HG03342 (cell line): Measurements from ENCODE around the gene C1orf141.
"Not testable (repeated sequence)": the region's sequence is repeated elsewhere in the genome, so short reads cannot be mapped to it uniquely, and the experiment has no call there.

ENCODE experiments used
- ATAC-seq: cut with Tn5 transposase; IDR thresholded peaks from one replicate; pipeline ENCODE4 v1.9.1; 2021; ENCODE audit warnings: mild to moderate bottlenecking, moderate library complexity; ENCODE audit not compliant: unreplicated experiment

Gene C1orf141

DNA sequence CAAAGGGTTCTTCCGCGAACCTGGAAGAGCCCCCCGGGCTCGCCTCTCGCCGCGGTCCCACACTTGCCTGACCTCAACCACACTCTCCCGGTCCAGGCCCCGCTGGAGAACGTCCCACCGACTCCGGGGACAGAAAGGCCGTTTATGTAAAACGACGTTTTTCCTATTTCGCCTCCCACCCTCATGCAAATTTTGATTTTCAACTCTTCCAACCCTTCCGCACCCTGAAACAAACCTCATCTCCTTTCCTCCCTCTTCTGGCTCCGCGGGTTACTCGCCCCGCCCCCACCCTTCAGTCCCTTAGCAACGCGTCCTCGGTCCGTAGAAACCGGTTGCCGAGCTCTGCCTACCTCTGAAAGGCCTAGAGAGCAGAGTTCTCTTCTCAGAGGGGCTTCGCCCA is at the start of gene C1orf141:
TSS of gene C1orf141 (minus strand) at position 276 of the 400 bp plus-strand sequence. CDS start 7,730 bp downstream, outside the sequence.
- ATAC-seq = no peak

DNA sequence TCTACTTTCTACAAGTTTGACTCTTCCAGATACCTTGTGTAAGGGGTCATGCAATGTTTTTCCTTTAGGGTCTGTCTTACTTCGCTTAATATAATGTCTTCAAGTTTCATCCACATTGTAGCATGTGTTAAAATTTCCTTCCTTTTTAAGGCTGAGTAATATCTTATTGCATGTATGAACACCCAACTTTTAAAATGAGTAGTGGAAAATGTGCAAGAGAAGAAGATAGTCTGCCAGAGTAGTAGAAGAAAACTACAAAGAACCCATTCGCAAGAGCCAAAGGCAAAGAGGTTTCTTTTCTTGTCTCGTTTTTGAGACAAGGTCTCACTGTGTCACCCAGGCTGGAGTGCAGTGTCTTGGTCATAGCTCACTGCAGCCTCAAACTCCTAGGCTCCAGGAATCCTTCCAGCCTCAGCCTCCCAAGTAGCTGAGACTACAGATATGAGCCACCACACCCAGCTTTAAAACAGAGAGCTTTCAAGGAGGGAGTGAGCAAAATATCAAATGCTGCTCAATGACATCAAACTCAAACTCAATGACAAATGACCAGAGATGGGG is 40.8 kb upstream of the C1orf141 start:
- ATAC-seq = no peak

DNA sequence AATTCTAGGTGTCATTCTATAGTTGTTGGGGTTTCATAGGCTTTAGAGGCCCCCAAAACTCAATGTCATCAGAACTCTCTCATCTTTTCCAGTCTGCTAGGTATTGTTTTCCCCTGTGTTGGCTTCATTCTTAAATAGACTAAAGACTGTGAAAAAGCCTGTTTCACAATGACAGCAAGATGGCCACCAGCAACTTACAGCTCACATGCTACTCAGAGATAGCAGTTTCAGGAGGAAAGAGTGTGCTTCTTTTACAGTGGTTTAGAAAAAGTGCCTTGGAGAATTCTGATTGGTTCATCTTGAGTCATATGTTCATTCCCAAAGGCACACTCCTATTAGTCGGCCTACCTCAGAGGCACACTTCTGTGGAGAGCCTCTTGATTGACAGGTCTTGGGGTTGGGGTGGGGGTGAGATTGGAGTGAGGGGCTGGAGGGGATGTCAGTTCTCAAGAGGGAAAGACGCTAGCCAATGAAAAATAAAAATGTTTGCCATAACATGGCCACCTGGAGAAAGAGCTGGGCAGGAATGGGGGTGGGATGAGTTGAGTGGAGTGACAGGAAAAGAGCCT is 40.0 kb upstream of the C1orf141 start:
- ATAC-seq = no peak

DNA sequence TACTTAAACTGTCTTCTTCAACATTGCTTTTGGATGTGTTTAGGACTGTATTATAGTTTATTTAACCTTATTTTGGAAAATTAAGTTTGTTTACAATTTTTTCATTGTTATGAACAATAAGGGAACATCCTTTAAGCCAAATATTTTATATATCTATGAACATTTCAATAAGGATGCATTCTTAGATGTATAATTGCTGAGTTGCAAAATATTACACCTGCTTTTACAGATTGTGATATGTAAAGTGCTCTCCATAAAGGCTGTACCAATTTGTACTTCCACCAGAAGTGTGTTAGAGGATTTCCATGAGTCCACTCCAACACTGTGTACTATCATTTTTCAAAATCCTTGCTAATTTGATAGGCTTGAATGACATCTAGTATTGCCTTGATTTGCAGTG is 39.2 kb upstream of the C1orf141 start:
- no peak for ATAC-seq

DNA sequence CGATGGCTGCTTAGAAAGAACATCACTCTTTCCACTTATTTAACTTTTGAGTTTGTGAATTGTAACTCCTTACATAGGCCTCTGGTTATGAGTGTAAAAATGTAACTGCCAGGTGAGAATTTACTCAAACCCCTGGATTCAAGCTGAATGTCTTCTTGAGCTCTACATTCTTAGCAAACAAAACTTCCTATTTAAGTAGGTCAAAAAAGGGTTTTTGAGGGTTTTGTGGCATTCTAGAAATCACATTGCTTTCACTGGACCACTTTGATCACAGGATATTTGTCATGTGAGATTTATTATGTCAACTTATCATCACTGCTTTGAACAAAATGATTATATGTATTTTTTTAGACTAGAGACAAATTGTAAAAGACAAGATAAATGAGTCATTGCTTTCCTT is 37.2 kb upstream of the C1orf141 start:
- no peak for ATAC-seq

DNA sequence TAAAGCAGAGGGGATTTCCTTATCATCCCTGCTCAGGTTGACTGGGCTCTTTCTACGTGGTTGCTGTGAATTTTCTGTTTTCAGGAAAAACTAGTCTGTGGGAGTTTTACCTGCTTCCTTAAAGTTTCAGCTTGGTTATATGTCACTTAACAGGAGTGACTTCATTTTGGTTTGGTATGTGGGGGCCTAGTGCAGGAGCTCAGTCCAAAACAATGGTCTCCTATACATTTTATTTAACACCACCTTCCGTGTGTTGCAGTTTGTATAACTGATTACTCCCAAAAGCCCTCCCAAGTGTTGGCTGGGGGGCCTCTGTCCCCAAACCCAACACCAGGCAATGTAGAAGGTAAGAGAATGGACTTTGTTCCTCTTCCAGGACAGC is 36.8 kb upstream of the C1orf141 start:
- ATAC-seq = no peak

DNA sequence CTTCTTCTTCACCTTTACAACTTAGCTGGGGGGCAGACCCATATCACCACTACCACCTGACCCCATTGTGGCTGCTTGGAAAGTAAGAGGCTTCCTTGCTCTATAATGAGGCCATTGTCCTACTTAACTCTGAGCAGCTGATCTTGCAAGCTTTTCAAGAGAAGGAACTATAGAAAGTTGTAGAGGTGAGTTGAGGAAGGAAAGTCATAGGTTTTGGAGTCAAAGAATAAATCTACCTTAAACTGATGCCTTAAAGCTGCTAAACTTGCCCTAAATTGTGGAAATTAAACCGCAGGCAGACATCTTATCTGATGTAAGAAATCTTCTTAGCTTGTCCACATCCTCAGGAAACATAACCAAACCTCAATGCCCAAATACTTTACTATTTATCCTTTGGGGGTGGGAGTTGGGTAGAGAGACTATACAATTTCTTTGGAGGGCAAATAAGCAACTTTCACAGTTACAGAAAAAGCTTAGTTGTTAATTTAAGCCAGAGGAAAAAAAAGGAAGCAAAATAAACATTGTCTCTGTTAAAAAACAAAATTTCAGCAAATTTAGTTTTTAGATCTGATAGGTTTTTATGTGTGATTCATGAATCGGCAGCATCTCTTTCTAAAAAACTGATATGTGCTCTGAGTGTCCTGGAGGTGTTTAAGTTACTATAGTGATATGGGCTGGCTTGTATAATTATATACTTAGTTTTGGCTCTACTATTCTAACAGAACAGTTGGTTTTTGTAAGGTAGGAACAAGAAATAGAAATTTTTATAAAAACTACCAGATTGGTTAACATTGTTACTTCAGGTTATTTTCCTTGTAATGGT is 36.2 kb upstream of the C1orf141 start:
- no peak for ATAC-seq

DNA sequence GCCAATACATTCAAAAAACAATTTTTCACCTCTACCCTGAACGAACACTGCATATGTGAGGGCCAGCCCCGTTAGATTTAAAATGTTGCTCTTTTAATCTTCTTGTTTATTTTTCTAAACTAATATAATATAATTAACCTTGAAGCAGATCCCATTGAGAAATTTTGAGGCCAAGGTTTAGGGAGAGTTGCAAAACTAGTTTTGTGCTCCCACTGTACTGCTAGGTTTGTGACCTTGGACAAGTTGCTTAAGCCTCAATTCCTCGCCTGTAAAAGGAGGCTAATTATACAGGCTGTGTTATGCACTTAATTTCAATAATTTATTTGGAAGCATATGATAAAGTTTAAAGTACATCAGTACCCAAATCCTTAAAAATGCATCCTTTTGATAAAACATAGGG is 35.2 kb upstream of the C1orf141 start:
- ATAC-seq = no peak

DNA sequence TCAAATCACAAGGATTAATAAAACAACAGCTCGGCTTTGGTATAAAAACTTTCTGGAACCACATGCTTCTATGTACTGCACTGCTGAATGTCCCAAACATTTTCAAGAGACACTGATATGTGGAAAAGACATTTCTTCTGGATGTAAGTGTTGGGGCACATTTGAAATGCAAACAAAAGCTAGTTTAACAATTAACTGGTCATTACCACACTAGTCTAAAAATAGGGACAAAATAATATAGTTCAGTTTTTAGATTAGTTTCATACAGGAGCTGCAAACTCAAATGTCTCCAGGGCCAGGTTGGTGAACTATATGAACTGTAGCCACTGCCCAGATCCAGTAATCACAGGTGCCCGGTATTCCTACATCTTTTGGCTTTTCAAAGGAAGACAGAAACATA is 34.7 kb upstream of the C1orf141 start:
- ATAC-seq = no peak

DNA sequence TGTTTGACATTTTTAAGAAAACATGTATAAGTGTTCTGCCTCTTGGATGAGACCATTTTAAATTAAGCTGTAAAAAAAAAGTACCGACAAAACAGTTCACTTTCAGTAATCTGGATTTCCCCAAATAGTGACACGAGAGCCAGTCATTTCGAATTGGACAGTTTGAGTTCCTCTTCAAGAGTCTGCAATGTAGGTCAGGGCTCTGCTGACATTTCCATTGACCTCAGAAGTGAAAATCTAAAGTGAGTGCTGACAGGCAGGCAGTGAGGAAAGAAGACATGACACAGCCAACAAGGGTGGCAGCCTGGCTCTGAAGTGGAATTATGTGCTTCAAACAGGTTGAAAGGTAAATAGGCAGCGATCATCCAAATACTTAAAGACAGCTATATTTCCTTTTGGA is 31.4 kb upstream of the C1orf141 start, which contains the start of gene IL23R:
TSS of gene IL23R (plus strand) at position 259 of the 400 bp plus-strand sequence. CDS start 1,667 bp downstream, outside the sequence.
- ATAC-seq = peak; percentile 86

DNA sequence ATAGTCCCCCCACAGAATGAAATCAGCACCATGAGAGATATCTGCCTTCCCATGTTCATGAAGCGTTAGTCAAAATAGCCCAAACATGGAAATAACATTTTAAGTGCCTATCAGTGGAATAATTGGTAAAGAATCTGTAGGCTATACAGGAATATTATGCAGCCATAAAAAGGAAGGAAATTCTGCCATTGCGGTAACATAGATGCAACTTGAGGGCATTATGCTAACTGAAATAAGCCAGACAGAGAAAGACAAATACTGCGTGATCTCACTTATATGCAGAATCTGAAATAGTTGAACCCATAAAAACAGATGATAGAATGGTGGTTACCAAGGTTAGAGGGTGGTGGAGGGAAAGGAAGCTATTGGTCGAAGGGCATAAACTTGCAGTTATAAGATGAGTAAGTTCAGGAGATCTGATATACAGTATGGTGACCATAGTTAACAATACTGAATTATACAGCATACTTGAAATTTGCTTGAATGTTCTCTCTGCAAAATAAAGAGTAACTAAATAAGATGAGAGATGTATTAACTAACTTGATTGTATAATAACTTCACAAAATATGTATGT is 30.8 kb upstream of the C1orf141 start:
- no peak for ATAC-seq

DNA sequence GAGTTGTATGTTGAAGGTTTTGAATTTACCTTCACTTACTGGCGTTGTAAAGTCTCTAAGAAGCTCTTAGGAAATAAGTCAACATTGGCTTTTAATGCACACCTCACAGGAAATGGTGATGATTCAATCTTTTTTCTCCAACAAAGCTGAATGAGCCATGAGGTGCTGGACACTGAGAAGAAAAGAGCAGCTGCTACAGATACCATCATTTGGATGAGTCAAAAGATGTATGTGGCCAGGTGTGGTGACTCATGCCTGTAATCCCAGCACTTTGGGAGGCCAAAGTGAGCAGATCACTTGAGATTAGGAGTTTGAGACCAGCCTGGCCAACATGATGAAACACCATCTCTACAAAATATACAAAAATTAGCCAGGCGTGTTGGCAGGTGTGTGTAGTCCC is 28.2 kb upstream of the C1orf141 start:
- peak; percentile 50 for ATAC-seq

DNA sequence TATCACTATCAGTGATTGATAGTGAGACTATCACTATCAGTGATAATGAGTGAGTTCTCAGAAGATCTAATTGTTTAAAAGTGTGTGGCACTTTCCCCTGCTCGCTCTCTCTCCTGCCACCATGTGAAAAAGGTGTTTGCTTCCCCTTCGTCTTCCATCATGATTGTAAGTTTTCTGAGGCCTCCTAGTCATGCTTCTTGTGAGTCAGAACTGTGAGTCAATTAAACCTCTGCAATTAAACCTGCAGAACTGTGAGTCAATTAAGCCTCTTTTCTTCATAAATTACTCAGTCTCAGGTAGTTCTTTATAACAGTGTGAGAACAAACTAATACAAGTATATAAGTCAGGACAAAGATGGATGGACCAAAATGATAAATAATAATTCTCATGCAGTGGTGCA is 24.5 kb upstream of the C1orf141 start:
- ATAC-seq = no peak

DNA sequence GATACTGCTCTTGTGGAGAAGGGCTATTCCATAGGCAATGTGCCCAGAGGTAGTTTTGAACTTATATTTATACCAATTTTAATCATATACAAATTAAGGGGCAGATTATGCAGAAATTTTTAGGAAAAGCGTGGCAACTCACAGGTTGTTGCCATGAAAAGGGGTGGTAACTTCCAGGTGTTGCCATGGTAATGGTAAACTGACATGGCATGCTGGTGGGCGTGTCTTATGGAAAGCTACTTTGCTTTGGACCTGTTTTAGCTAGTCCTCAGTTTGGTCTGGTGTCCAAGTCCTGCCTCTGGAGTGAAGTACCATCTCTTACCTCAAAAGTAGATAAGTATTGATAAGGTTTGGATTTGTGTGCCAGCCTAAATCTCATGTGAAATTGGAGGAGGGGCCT is 23.6 kb upstream of the C1orf141 start:
- no peak for ATAC-seq

DNA sequence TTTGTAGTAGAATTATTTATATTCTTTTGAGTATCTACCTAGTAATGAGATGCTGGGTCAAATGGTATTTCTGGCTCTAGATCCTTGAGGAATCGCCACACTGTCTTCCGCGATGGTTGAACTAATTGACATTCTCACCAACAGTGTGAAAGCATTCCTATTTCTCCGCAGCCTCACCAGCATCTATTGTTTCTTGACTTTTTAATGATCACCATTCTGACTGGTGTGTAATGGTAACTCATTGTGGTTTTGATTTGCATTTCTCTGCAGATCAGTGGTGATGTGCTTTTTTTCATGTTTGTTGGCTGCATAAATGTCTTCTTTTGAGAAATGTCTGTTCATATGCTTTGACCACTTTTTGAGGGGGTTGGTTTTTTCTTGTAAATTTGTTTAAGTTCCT is 16.2 kb upstream of the C1orf141 start:
- ATAC-seq = no peak

DNA sequence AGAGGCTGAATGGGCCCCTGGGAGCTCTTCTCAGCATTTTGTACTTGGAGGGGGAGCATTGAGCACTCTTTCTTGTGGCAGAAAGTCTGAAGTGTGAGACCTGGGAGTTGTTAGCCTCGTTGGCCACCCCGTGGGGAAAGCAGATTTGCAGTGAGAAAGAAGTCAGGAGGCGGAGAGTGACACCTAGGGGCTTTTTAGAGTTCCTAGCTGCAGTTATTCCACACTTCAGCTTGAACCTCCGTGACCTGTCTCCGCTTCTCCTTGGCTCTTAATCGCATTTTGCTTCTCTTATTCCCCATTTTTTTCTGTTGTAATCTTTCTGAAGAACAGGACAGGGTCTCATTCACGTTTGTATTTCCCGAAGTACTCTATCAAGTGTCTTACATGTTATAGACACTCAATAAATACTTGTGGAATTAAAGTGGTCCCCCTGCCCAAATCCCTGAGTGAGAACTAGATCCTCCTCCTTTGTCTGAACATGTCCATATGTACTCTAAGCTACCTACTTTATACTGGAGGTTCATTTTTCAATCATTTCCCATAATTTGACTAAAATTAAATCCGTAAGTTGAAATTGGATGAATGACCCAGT is 14.5 kb upstream of the C1orf141 start:
- ATAC-seq = peak; percentile 94

DNA sequence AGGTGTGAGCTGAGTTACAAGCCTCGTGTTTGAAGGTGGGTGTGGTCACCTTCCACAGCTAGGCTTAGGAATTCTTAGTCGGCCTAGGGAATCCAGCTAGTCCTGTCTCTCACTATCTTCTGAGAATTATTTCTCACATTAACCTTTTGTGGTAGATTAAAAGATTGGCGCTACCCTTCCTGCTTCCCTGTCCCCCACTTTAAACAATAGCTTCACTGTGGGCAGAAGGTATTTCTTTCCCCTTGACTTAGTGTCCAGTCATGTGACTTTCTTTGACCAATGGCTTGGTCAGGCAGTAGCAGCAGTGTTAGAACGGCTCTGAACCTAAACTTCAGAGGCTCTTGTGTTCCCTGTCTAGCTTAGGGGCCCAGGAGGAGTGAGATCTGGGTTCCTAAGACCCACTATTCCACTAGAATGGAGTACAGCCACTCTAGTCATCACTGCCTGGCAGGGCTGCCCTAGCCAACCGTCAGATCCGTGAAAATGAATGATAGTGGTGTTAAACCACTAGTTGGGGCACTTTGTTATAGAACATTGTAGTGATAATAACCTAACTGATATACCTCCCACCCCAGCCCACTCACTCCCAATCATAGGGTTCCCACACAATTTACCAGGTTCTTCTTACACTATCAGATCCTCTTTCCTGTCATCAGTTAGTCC is 13.9 kb upstream of the C1orf141 start:
- peak; percentile 9 for ATAC-seq

DNA sequence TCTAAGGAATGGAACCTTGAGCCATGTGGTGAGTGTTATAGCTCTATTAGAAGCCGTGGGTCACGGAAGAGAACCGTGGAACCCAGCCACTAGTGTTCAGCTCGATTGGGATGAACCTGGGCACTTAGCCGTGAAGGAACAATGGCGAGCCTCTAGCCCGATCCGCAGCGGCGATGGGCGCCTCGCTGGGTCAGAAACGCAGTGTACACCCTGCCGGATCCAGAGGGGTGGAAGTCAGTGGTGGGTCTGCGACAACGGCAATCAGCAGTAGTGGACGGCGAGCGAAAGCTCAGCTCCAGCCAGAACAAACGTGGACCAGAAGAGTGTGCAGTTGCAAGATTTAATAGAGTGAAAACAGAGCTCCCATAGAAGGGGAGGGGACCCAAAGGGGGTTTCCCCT is 13.2 kb upstream of the C1orf141 start:
- not testable (repeated sequence) for ATAC-seq

DNA sequence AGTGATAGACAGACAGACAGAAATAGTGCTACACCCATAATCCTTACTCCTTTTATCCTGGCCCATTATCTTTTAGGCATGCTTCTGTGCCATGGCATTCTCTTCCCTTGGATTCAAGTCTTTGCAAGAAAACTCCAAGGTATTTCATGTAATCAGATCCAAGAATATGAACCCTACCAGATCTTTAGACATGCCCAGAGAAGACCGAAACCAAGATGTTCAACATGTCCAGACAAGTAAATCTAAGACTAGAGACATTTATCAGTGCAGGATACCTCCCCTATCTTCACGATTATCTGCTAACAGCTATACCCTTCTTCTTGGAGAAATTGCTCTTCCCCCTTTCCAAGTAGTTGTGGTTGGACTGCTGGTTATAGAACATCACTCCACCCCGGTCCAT is 11.8 kb upstream of the C1orf141 start:
- no peak for ATAC-seq

DNA sequence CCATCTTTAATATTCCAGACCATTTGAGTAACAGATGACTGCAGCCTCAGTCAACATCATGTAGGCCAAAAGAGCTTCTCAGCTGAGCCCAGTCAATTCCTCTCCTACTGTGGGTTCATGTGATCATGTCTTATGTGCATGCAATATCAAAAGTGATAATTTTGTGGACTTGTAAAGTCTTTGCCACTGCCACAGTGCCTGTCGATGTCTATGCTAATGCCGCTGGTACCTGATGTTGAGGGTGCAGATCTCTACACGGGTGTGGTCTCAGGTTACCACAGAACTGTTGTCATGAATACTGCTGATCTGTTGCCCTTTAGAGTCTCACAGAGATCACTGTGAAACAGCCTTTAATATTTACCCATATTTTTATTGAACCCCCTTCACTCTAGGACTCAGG is 11.3 kb upstream of the C1orf141 start:
- no peak for ATAC-seq

DNA sequence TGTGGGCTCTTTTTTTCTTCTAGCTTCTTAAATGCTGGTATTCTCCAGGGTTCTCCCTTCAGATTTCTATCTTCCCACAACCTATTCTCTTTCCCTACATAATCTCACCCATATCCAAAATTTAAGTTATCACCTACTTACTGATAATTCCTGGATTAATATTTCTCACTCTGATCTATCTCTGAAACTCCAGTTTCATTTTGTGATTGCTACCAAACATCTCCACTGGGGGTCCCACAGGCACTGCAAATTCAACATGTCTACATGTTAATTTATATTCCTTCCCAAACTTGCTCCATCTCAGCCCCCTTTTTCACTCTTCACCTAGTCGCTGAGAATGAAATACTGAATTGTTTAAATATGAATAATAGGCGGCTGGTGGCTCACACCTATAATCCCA is 9.9 kb upstream of the C1orf141 start:
- ATAC-seq = no peak
